ENCODE measurements around the gene FIBIN.

DNA sequence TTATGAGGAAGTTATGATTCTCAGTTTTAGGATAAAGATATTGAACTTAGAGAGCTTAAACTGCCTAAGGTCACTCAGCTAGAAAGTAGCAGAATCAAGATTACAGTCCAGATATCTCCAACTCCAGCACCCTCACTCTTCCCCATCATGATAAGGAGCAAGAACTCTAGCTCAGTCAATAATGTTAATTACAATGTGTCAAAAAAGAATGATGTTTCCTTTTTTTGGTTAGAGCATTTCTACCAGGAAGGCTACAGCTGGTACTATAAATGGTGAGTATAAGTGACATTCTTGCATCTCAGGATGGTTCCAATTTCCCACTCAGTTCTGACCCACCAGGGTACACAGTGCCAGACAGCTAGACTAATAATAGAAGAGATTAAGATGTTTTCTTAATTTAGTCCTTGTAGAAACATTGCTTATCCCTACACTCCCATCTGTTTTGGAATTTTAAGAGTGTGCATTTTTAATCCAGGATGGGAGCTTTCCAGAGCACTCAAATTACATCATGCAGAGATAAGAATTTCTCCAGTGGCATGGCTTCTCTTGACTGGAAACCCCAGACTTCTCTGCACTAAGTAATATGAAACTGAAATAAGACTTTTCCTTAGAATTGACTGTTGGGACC, 25.1 kb downstream of the FIBIN start:
- TF ChIP-seq CTCF (IDR thresholded peaks at IDR 0.05) (no peak), POLR2A (IDR thresholded peaks at IDR 0.05) (no peak)

All from esophagus squamous epithelium (tissue), 4 donors.